ENCODE data around the gene CASZ1. TPM values are rescaled to one million over a fixed set of nuclear protein-coding genes. Genes with fewer than 3 reads are reported as not detected.
A peak's percentile ranks its signal among the peaks of the same experiment; 100 is the strongest.

CASZ1 gene
- polyA plus RNA-seq, 3 donors = 0.30 to 3.7 (median 0.50) TPM

DNA sequence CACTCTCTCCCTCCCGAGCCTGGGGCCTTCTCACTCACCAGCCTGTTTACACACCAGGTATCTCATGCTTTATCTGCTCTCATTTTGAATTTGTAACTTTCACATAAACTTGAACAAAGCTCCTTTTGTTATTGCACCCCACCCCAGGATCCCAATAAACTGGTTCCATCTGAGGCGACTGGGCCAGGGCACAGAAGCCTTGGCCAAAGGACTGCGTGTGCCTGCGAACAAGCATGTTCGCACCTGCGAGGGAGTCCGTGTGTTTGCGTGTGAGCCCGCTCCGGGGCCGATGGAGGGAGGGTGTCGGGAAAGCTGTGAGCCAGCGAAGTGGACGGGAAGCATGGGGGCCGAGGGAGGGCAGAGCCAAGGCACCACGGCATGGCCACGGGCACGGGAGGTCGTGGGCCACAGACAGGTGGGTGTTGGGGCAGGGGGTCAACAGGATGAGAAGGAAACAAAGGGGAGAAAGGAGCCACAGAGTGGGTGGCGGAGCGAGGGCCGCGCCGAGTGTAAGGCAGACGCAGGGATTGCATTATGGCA lies 98.8 kb downstream of the CASZ1 start:
- Histone ChIP-seq H3K9ac (ENCODE audit: insufficient read depth, low read length, poor library complexity, severe bottlenecking) (no peak overlapping the region), H3K9me3 (replicated peaks in 1 of 2; ENCODE audit: control insufficient read depth in 1 of 2, insufficient read depth in 1 of 2, low read length in 2 of 2) (no peaks in the 10 kb centered on the region), H3K4me3 (replicated peaks in 1 of 3; ENCODE audit: low read depth in 2 of 3, low read length in 3 of 3) (no peak overlapping the region), H3K36me3 (replicated peaks in 1 of 2; ENCODE audit: control insufficient read depth in 1 of 2, insufficient read depth in 2 of 2, low read length in 2 of 2) (no peaks in the 10 kb centered on the region), H3K4me2 (replicated peaks; ENCODE audit: extremely low read depth, low read length, poor library complexity, severe bottlenecking) (no peak overlapping the region), H4K20me1 (ENCODE audit: insufficient read depth, low read length) (no peaks in the 10 kb centered on the region), H3K79me2 (ENCODE audit: insufficient read depth, low read length) (no peaks in the 10 kb centered on the region), H3K27me3 (ENCODE audit: control insufficient read depth in 2 of 2, insufficient read depth in 2 of 2, low read length in 2 of 2) (peaks cover 0 to 10% of the 10 kb centered on the region in 2 donors), H3K4me1 (ENCODE audit: control insufficient read depth in 1 of 2, insufficient read depth in 2 of 2, low read length in 2 of 2) (peaks cover 9 to 12% of the 10 kb centered on the region in 2 donors), H3K27ac (ENCODE audit: low read depth in 1 of 2, low read length in 2 of 2) (no peak overlapping the region), H2AFZ (ENCODE audit: insufficient read depth, low read depth, low read length, poor library complexity, severe bottlenecking) (no peak overlapping the region)
- no peak for DNase-seq
- H3K27ac Mint-ChIP-seq = no peak overlapping the region
- TF ChIP-seq CTCF (IDR thresholded peaks at IDR 0.05) = no peak
- H3K27me3 Mint-ChIP-seq (ENCODE audit: low read depth in 3 of 3) = peaks cover 20 to 24% (median 23%) of the 10 kb centered on the region in 3 donors
- H3K9me3 Mint-ChIP-seq = no peaks in the 10 kb centered on the region
- H3K36me3 Mint-ChIP-seq = peaks cover 0 to 2% of the 10 kb centered on the region in 2 donors
- peaks cover 12% of the 10 kb centered on the region for H3K4me1 Mint-ChIP-seq
- H3K4me3 Mint-ChIP-seq = no peak overlapping the region
- intact Hi-C loops (cut with micrococcal nuclease) = no loop called here
- 90% methylated on average over 25 of the region's 25 CpGs for WGBS (ENCODE audit: insufficient coverage)

GRCh38 chr1:10696977-10697376 lies 99.5 kb downstream of the CASZ1 start:
- Histone ChIP-seq H3K9me3 (replicated peaks in 1 of 2; ENCODE audit: control insufficient read depth in 1 of 2, insufficient read depth in 1 of 2, low read length in 2 of 2) (no peaks in the 10 kb centered on the region), H3K79me2 (ENCODE audit: insufficient read depth, low read length) (no peaks in the 10 kb centered on the region), H4K20me1 (ENCODE audit: insufficient read depth, low read length) (peaks cover 2% of the 10 kb centered on the region), H3K4me2 (replicated peaks; ENCODE audit: extremely low read depth, low read length, poor library complexity, severe bottlenecking) (no peak overlapping the region), H3K27ac (ENCODE audit: low read depth in 1 of 2, low read length in 2 of 2) (no peak overlapping the region), H2AFZ (ENCODE audit: insufficient read depth, low read depth, low read length, poor library complexity, severe bottlenecking) (no peak overlapping the region), H3K4me1 (ENCODE audit: control insufficient read depth in 1 of 2, insufficient read depth in 2 of 2, low read length in 2 of 2) (peaks cover 9 to 12% of the 10 kb centered on the region in 2 donors), H3K27me3 (ENCODE audit: control insufficient read depth in 2 of 2, insufficient read depth in 2 of 2, low read length in 2 of 2) (peaks cover 0 to 10% of the 10 kb centered on the region in 2 donors), H3K4me3 (replicated peaks in 1 of 3; ENCODE audit: low read depth in 2 of 3, low read length in 3 of 3) (no peak overlapping the region), H3K9ac (ENCODE audit: insufficient read depth, low read length, poor library complexity, severe bottlenecking) (no peak overlapping the region), H3K36me3 (replicated peaks in 1 of 2; ENCODE audit: control insufficient read depth in 1 of 2, insufficient read depth in 2 of 2, low read length in 2 of 2) (no peaks in the 10 kb centered on the region)
- H3K27ac Mint-ChIP-seq = no peak overlapping the region
- intact Hi-C loops (cut with micrococcal nuclease) = no loop called here
- peak overlapping the region in 1 of 2 donors; percentile 24 for H3K4me3 Mint-ChIP-seq
- no peaks in the 10 kb centered on the region for H3K9me3 Mint-ChIP-seq
- WGBS (ENCODE audit: insufficient coverage) = 64% methylated on average over 2 of the region's 7 CpGs
- peak in 1 of 3 donors; percentile 16 for DNase-seq
- TF ChIP-seq CTCF (IDR thresholded peaks at IDR 0.05) = no peak
- peaks cover 16% of the 10 kb centered on the region for H3K4me1 Mint-ChIP-seq
- H3K36me3 Mint-ChIP-seq = peaks cover 0 to 2% of the 10 kb centered on the region in 2 donors
- peaks cover 20 to 24% (median 23%) of the 10 kb centered on the region in 3 donors for H3K27me3 Mint-ChIP-seq (ENCODE audit: low read depth in 3 of 3)

All from CD14-positive monocyte (primary cell).